HG02884 (cell line): ENCODE measurements around the gene OVOL2.

Experiments used
- ATAC-seq: cut with Tn5 transposase; IDR thresholded peaks from one replicate; pipeline ENCODE4 v1.9.1; 2021; ENCODE audit warnings: mild to moderate bottlenecking, moderate library complexity; ENCODE audit not compliant: unreplicated experiment

The OVOL2 gene

DNA sequence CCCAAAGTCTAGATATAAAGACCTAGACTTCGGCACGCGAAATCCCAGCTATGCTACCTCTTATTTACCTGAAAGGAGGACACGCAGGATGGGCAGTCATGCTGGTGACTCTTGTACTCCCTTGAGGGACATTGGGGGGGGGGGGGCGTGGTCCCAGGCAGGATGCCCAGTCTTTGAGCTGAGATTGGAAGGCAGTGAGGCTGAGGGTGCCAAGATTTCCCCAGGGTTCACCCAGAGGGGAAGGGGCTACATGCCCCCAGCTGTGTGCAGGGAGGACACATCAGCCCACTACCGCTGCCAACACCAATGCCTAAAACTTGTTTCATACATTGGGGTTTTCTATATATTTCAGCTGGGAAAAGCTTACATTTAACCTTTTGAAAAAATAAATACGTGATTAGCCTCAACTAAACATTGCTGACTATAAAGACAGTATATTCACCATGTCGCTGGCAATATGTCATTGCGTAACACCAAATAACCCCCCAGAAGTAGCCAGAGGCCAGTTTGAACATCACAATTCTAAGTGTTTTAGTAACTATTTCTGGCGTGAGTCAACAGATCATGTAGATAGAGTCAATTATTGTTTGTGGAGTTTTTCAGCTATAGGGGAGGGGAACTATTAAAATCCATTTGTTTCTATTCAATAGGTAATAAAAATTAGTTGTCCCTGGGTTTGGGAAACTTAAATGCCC lies 67.3 kb downstream of the OVOL2 start:
- no peak for ATAC-seq

DNA sequence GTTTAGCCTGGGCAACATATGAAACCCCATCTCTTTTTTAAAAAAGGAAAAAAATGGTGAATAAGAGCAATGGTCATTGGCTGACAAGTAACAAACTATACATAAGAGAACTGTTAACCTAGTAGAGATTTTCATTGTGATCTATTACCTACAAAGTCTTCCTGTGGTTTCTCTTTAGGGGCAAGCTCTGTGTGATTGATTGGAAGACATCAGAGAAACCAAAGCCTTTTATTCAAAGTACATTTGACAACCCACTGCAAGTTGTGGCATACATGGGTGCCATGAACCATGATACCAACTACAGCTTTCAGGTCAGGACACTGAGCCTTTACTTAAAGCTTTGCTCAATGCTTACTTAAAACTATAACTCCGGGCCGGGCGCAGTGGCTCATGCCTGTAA lies 69.7 kb downstream of the OVOL2 start:
- ATAC-seq = no peak

DNA sequence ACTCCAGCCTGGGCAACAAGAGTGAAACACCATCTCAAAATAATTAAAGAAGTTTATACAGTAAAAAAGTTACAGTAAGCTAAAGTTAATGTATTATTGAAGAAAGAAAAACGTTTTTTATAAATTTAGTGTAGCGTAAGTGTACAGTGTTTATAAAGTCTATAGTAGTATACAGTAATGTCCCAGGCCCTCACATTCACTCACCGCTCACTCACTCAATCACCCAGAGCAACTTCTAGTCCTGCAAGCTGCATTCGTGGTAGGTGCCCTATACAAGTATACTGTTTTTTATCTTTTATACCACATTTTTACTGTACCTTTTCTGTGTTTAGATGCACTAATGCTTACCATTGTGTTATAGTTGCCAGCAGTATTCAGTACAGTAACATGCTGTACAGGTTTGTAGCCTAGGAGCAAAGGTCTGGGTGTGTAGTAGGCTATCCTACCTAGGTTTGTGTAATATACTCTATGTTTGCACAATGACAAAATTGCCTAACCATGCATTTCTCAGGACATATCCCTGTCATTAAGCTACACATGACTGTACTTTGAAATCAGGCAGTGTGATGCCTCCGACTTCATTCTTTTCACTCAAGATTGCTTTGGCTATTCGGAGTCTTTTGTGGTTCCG lies 72.2 kb downstream of the OVOL2 start:
- no peak for ATAC-seq

DNA sequence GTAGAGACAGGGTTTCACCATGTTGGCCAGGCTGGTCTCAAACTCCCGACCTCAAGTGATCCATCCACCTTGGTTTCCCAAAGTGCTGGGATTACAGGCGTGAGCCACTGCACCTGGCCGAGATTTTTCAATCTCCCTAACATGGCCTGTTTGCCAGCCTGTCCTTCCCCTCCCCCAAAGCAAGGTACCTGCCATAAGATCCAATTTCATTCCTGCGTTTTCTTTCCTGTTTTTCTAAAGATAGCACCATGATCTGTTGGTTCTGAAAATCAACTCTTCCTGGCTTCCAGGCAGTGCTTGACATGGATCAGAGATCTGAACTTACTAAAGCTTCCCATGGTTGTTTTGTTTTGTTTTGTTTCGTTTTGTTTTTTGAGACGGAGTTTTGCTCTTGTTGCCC lies 81.4 kb downstream of the OVOL2 start:
- ATAC-seq = no peak
